ENCODE measurements around the gene SYN1. TPM values are rescaled to one million over a fixed set of nuclear protein-coding genes. Genes with fewer than 3 reads are reported as not detected.

SYN1 gene
- polyA plus RNA-seq, 3 donors, result 0.11 to 4.0 (median 0.29) TPM

DNA sequence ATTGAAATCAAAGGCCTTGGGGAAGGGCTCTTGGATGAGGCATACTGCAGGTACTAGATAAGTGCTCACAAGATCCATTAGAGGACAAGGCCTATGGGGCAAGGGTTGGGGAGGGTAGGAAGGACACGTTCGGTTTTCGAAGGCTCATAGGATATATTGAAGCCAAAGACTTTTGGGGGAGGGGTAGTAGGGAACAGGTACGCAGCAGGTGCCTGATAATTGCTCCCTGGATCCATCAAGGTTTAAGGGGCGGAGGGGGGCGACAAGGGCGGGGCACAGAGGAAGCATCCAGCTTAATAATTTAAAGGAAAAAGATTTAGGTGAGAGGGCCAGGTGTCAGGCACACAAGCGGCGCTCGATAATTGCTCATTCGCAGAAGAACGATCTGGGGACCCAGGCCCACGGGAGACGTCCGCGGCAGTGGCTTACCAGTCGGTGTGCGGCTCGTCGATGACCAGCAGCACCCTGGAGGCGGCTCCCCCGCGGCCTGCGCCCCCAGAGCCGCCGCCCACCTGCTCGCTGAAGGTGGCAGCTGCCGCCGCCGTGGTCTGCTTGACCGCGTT is 653 bp downstream of the SYN1 start:
- intact Hi-C loops (cut with micrococcal nuclease), result loop anchor here in 1 of 2 donors (5.0 kb wide), 1 partner anchor 42 kb away; no protein-coding TSS in a partner anchor
- no peaks in the 10 kb centered on the region for H3K9me3 ChIP-seq (replicated peaks in 1 of 2; ENCODE audit: control insufficient read depth in 1 of 2, insufficient read depth in 1 of 2, low read length in 2 of 2)
- H3K27me3 Mint-ChIP-seq (ENCODE audit: low read depth in 3 of 3), result peaks cover 11 to 24% (median 12%) of the 10 kb centered on the region in 3 donors

DNA sequence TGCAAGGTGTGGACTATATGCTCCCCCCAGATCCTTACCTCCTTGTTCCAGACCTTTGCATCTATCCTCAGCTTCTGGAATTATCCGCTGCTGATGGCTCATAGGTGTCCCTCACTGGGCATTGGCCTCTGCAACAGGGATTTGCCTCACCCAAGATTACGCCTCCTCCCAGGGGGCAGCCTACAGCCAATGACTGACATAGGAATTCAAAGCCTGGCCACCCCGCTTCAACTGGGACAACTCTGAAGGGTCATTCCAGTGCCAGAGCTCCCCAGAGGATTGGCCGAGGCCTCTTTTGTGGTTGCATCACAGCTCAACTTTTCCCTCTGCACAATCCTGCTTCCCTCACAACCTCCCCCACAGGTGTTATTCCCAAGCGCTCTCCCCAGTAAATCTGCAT is 5.0 kb downstream of the SYN1 start:
- 94% methylated on average over 3 of the region's 5 CpGs for WGBS (ENCODE audit: insufficient coverage)
- Histone ChIP-seq H2AFZ (ENCODE audit: insufficient read depth, low read depth, low read length, poor library complexity, severe bottlenecking) (no peak overlapping the region), H3K27me3 (ENCODE audit: control insufficient read depth in 2 of 2, insufficient read depth in 2 of 2, low read length in 2 of 2) (peaks cover 0 to 6% of the 10 kb centered on the region in 2 donors), H3K9me3 (replicated peaks in 1 of 2; ENCODE audit: control insufficient read depth in 1 of 2, insufficient read depth in 1 of 2, low read length in 2 of 2) (no peaks in the 10 kb centered on the region), H3K4me3 (replicated peaks in 1 of 3; ENCODE audit: low read depth in 2 of 3, low read length in 3 of 3) (no peak overlapping the region), H4K20me1 (ENCODE audit: insufficient read depth, low read length) (no peaks in the 10 kb centered on the region), H3K9ac (ENCODE audit: insufficient read depth, low read length, poor library complexity, severe bottlenecking) (no peak overlapping the region), H3K4me2 (replicated peaks; ENCODE audit: extremely low read depth, low read length, poor library complexity, severe bottlenecking) (no peak overlapping the region), H3K4me1 (ENCODE audit: control insufficient read depth in 1 of 2, insufficient read depth in 2 of 2, low read length in 2 of 2) (peaks cover 11 to 16% of the 10 kb centered on the region in 2 donors), H3K27ac (ENCODE audit: low read depth in 1 of 2, low read length in 2 of 2) (no peak overlapping the region), H3K79me2 (ENCODE audit: insufficient read depth, low read length) (no peaks in the 10 kb centered on the region), H3K36me3 (replicated peaks in 1 of 2; ENCODE audit: control insufficient read depth in 1 of 2, insufficient read depth in 2 of 2, low read length in 2 of 2) (no peaks in the 10 kb centered on the region)
- H3K27me3 Mint-ChIP-seq (ENCODE audit: low read depth in 3 of 3), result peaks cover 8 to 18% (median 10%) of the 10 kb centered on the region in 3 donors
- no peaks in the 10 kb centered on the region for H3K36me3 Mint-ChIP-seq
- peaks cover 17% of the 10 kb centered on the region for H3K4me1 Mint-ChIP-seq
- DNase-seq, result no peak
- peaks cover 0 to 11% (median 2%) of the 10 kb centered on the region in 7 donors for H3K9me3 Mint-ChIP-seq
- TF ChIP-seq, protein P1, sequence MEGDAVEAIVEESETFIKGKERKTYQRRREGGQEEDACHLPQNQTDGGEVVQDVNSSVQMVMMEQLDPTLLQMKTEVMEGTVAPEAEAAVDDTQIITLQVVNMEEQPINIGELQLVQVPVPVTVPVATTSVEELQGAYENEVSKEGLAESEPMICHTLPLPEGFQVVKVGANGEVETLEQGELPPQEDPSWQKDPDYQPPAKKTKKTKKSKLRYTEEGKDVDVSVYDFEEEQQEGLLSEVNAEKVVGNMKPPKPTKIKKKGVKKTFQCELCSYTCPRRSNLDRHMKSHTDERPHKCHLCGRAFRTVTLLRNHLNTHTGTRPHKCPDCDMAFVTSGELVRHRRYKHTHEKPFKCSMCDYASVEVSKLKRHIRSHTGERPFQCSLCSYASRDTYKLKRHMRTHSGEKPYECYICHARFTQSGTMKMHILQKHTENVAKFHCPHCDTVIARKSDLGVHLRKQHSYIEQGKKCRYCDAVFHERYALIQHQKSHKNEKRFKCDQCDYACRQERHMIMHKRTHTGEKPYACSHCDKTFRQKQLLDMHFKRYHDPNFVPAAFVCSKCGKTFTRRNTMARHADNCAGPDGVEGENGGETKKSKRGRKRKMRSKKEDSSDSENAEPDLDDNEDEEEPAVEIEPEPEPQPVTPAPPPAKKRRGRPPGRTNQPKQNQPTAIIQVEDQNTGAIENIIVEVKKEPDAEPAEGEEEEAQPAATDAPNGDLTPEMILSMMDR (IDR thresholded peaks at IDR 0.05), result no peak
- intact Hi-C loops (cut with micrococcal nuclease), result loop anchor here in 1 of 2 donors (5.0 kb wide), 1 partner anchor 37 kb away; no protein-coding TSS in a partner anchor
- H3K27ac Mint-ChIP-seq, result no peak overlapping the region
- H3K4me3 Mint-ChIP-seq, result no peak overlapping the region

More for the DNA sequence above, 653 bp downstream of the SYN1 start:
- no peak for DNase-seq
- Histone ChIP-seq H3K27ac (ENCODE audit: low read depth in 1 of 2, low read length in 2 of 2) (no peak overlapping the region), H3K27me3 (ENCODE audit: control insufficient read depth in 2 of 2, insufficient read depth in 2 of 2, low read length in 2 of 2) (peaks cover 0 to 4% of the 10 kb centered on the region in 2 donors), H2AFZ (ENCODE audit: insufficient read depth, low read depth, low read length, poor library complexity, severe bottlenecking) (no peak overlapping the region), H3K4me3 (replicated peaks in 1 of 3; ENCODE audit: low read depth in 2 of 3, low read length in 3 of 3) (peak overlapping the region in 1 of 3 experiments; percentile 51), H3K79me2 (ENCODE audit: insufficient read depth, low read length) (no peaks in the 10 kb centered on the region), H3K9ac (ENCODE audit: insufficient read depth, low read length, poor library complexity, severe bottlenecking) (no peak overlapping the region), H3K36me3 (replicated peaks in 1 of 2; ENCODE audit: control insufficient read depth in 1 of 2, insufficient read depth in 2 of 2, low read length in 2 of 2) (no peaks in the 10 kb centered on the region), H3K4me2 (replicated peaks; ENCODE audit: extremely low read depth, low read length, poor library complexity, severe bottlenecking) (peak overlapping the region; percentile 57), H3K4me1 (ENCODE audit: control insufficient read depth in 1 of 2, insufficient read depth in 2 of 2, low read length in 2 of 2) (peaks cover 9 to 14% of the 10 kb centered on the region in 2 donors), H4K20me1 (ENCODE audit: insufficient read depth, low read length) (peaks cover 18% of the 10 kb centered on the region)
- no peak overlapping the region for H3K27ac Mint-ChIP-seq
- peaks cover 13% of the 10 kb centered on the region for H3K4me1 Mint-ChIP-seq
- H3K9me3 Mint-ChIP-seq, result peaks cover 0 to 10% (median 2%) of the 10 kb centered on the region in 7 donors
- H3K36me3 Mint-ChIP-seq, result peaks cover under 1 to 1% of the 10 kb centered on the region in 2 donors
- WGBS (ENCODE audit: insufficient coverage), result 23% methylated on average over 22 of the region's 32 CpGs
- peak overlapping the region in 1 of 2 donors; percentile 71 for H3K4me3 Mint-ChIP-seq
- TF ChIP-seq, protein P1 (IDR thresholded peaks at IDR 0.05), result no peak

Measured in CD14-positive monocyte (primary cell).